ENCODE measurements around the gene NPHP4. TPM values are rescaled to one million over a fixed set of nuclear protein-coding genes. Genes with fewer than 3 reads are reported as not detected.

The NPHP4 gene
- polyA plus RNA-seq, 1 donor (not counting 4 experiments of a cell fraction or from before 2014, with no cell fraction given), result 3.7 TPM

DNA sequence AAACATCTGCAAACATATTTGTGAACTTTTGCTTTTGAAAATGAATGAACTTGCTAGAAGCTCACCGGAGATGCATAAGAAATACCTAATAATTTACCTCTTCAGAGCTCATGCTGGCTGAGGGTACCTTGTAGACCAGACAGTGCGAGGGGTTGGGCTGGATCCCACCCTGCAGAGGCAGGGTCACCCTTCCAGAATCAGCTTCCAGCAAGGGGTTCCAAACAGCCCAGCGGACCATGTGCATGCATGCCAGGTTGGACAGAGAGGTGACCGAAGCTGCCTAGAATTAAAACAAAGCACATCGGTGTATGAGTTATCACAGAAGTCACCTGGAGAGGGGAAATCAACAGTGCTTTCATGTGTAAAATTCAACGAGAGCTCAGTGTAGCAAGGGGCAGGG lies 59.2 kb downstream of the NPHP4 start:
- H4K20me1 ChIP-seq (ENCODE audit: control insufficient read depth, extremely low read depth, insufficient read depth, low read length), result no peaks in the 10 kb centered on the region
- FAIRE-seq, result no peak
- H2AFZ ChIP-seq (ENCODE audit: control insufficient read depth, low read length), result no peak overlapping the region
- H3K27me3 ChIP-seq (ENCODE audit: control insufficient read depth, extremely low read depth, insufficient read depth, low read length), result no peaks in the 10 kb centered on the region
- H3K4me2 ChIP-seq (ENCODE audit: control insufficient read depth, extremely low read depth, insufficient read depth, low read depth, low read length), result no peak overlapping the region
- H3K79me2 ChIP-seq (ENCODE audit: control insufficient read depth, insufficient read depth, low read length), result no peaks in the 10 kb centered on the region
- H3K9me1 ChIP-seq (ENCODE audit: control insufficient read depth, extremely low read depth, insufficient read depth, low read length), result no peaks in the 10 kb centered on the region
- TF ChIP-seq EZH2 (IDR thresholded peaks at IDR 0.05; ENCODE audit: low read length), result no peak
- TF ChIP-seq, protein P1, sequence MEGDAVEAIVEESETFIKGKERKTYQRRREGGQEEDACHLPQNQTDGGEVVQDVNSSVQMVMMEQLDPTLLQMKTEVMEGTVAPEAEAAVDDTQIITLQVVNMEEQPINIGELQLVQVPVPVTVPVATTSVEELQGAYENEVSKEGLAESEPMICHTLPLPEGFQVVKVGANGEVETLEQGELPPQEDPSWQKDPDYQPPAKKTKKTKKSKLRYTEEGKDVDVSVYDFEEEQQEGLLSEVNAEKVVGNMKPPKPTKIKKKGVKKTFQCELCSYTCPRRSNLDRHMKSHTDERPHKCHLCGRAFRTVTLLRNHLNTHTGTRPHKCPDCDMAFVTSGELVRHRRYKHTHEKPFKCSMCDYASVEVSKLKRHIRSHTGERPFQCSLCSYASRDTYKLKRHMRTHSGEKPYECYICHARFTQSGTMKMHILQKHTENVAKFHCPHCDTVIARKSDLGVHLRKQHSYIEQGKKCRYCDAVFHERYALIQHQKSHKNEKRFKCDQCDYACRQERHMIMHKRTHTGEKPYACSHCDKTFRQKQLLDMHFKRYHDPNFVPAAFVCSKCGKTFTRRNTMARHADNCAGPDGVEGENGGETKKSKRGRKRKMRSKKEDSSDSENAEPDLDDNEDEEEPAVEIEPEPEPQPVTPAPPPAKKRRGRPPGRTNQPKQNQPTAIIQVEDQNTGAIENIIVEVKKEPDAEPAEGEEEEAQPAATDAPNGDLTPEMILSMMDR (optimal IDR thresholded peaks at IDR 0.05 in 1 of 3, IDR thresholded peaks at IDR 0.05 in 1 of 3, conservative IDR thresholded peaks at IDR 0.05 in 1 of 3; ENCODE audit: extremely low read depth in 1 of 3, insufficient read depth in 2 of 3, low read length in 3 of 3), result no peak
- peaks cover under 1% of the 10 kb centered on the region for H3K4me1 ChIP-seq (ENCODE audit: control insufficient read depth, extremely low read depth, insufficient read depth, low read length)
- DNase-seq (ENCODE audit: low read depth, low spot score), result no peak
- dilution Hi-C loops (cut with MboI; ENCODE audit: extremely low pct_ligation_motif_present, low sequenced_read_pairs), result no loop called here
- peaks cover 0 to 4% of the 10 kb centered on the region in 2 experiments for H3K36me3 ChIP-seq (ENCODE audit: control insufficient read depth in 2 of 2, extremely low read depth in 1 of 2, insufficient read depth in 2 of 2, low read length in 2 of 2)
- H3K9me3 ChIP-seq (ENCODE audit: control insufficient read depth, low read depth, low read length), result no peaks in the 10 kb centered on the region
- H3K4me3 ChIP-seq (ENCODE audit: control insufficient read depth in 2 of 3, extremely low read depth in 1 of 3, insufficient read depth in 2 of 3, low read depth in 1 of 3, low read length in 3 of 3), result no peak overlapping the region
- no peak overlapping the region for H3K9ac ChIP-seq (ENCODE audit: control insufficient read depth, extremely low read depth, insufficient read depth, low read length)
- H3K27ac ChIP-seq (ENCODE audit: control insufficient read depth, insufficient read depth, low read length), result no peak overlapping the region

DNA sequence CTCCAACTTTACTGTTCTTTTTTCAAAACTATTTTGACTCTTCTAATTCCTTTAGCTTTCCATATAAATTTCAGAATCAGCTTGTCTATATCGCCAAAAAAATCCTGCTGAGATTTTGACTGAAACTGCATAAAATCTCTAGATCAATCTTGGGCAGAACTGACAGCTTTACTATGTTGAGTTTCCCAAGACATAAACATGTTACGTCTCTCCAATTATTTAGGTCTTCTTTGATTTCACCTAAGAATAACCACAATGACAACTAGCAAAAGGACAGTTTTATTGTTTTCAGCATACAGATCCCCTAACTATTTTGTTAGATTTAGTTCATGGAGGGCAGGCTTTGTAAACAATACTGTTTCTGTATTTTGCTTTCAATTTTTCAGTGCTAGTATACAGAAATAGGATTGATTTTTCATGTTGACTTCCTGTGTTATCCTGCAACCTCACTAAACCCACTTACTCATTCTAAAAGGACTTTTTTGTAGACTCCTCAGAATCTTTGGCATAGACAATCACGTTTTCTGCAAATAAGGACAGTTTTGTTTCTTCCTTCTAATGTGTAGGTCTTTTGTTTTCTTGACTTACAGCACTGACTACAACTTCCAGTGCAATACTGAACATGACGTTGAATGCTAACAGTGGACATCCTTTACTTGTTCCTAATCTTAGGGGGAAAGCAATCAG lies 63.4 kb downstream of the NPHP4 start:
- no peak overlapping the region for H2AFZ ChIP-seq (ENCODE audit: control insufficient read depth, low read length)
- H3K4me3 ChIP-seq (ENCODE audit: control insufficient read depth in 2 of 3, extremely low read depth in 1 of 3, insufficient read depth in 2 of 3, low read depth in 1 of 3, low read length in 3 of 3), result no peak overlapping the region
- no peaks in the 10 kb centered on the region for H4K20me1 ChIP-seq (ENCODE audit: control insufficient read depth, extremely low read depth, insufficient read depth, low read length)
- no peak overlapping the region for H3K27ac ChIP-seq (ENCODE audit: control insufficient read depth, insufficient read depth, low read length)
- H3K9ac ChIP-seq (ENCODE audit: control insufficient read depth, extremely low read depth, insufficient read depth, low read length), result no peak overlapping the region
- H3K27me3 ChIP-seq (ENCODE audit: control insufficient read depth, extremely low read depth, insufficient read depth, low read length), result no peaks in the 10 kb centered on the region
- no peaks in the 10 kb centered on the region for H3K79me2 ChIP-seq (ENCODE audit: control insufficient read depth, insufficient read depth, low read length)
- peaks cover 0 to 6% of the 10 kb centered on the region in 2 experiments for H3K36me3 ChIP-seq (ENCODE audit: control insufficient read depth in 2 of 2, extremely low read depth in 1 of 2, insufficient read depth in 2 of 2, low read length in 2 of 2)
- no peak for TF ChIP-seq EZH2 (IDR thresholded peaks at IDR 0.05; ENCODE audit: low read length)
- H3K4me2 ChIP-seq (ENCODE audit: control insufficient read depth, extremely low read depth, insufficient read depth, low read depth, low read length), result no peak overlapping the region
- FAIRE-seq (no peak), DNase-seq (ENCODE audit: low read depth, low spot score) (no peak)
- dilution Hi-C loops (cut with MboI; ENCODE audit: extremely low pct_ligation_motif_present, low sequenced_read_pairs), result no loop called here
- H3K4me1 ChIP-seq (ENCODE audit: control insufficient read depth, extremely low read depth, insufficient read depth, low read length), result peaks cover 4% of the 10 kb centered on the region
- H3K9me3 ChIP-seq (ENCODE audit: control insufficient read depth, low read depth, low read length), result no peaks in the 10 kb centered on the region
- no peaks in the 10 kb centered on the region for H3K9me1 ChIP-seq (ENCODE audit: control insufficient read depth, extremely low read depth, insufficient read depth, low read length)
